Muscle of leg (tissue), 11 donors: Measurements from ENCODE around the gene CBFA2T3. TPM values are rescaled to one million over a fixed set of nuclear protein-coding genes. Genes with fewer than 3 reads are reported as not detected.

Source experiments
- DNase-seq: peaks from one replicate; pipeline ENCODE4 v3.0.0; 2013
- H3K27ac ChIP-seq: one replicate; pipeline ENCODE4 v1.5.1; 2013; ENCODE audit warnings: mild to moderate bottlenecking, low read length, control low read depth
- H3K27me3 ChIP-seq: one replicate; pipeline ENCODE4 v1.6.1; 2013; ENCODE audit warnings: low read length; ENCODE audit not compliant: control insufficient read depth, insufficient read depth
- H3K36me3 ChIP-seq: one replicate; pipeline ENCODE4 v1.6.1; 2013; ENCODE audit warnings: low read length; ENCODE audit not compliant: control insufficient read depth, insufficient read depth
- H3K4me1 ChIP-seq: one replicate; pipeline ENCODE4 v1.6.1; 2013; ENCODE audit warnings: low read length; ENCODE audit not compliant: control insufficient read depth, insufficient read depth
- H3K4me3 ChIP-seq: one replicate; pipeline ENCODE4 v1.5.1; 2013; ENCODE audit warnings: low read length, control low read depth
- H3K9me3 ChIP-seq: replicated peaks from 2 replicates; pipeline ENCODE4 v1.6.1; 2013; ENCODE audit warnings: low read depth, low read length; ENCODE audit not compliant: control insufficient read depth
- WGBS: methylation state at CpG from one replicate; pipeline ENCODE4 v1.1.5; 2013; ENCODE audit warnings: missing lambda C conversion rate; ENCODE audit not compliant: insufficient coverage; 5-methylcytosine and 5-hydroxymethylcytosine counted together
- polyA plus RNA-seq, 8 donors: library from polyadenylated mRNA; unstranded; fragments of 120-200 nt; gene quantifications; one replicate each; pipeline versions ENCODE4 v1.2.1 to v1.2.3, GENCODE V29; 2013; ENCODE audit warnings: inconsistent platforms in 1 of 8, low replicate concordance in 1 of 8; ENCODE audit not compliant: insufficient read length in 8 of 8, insufficient read depth in 1 of 8
- total RNA-seq: library from RNA; stranded (reverse); fragments of 120-200 nt; gene quantifications from one replicate; pipeline ENCODE4 v1.2.4, GENCODE V29; 2013

CBFA2T3 gene
- total and polyA plus RNA-seq, 9 donors = 3.8 to 23.0 (median 17.8) TPM

- Histone ChIP-seq H3K36me3 (peaks cover 32% of the 10 kb centered on the region), H3K4me1 (no peaks in the 10 kb centered on the region), H3K9me3 (no peaks in the 10 kb centered on the region), H3K27ac (no peak overlapping the region), H3K4me3 (no peak overlapping the region), H3K27me3 (no peaks in the 10 kb centered on the region)
- no peak for DNase-seq
- WGBS = 40% methylated on average over 1 of the region's 11 CpGs
These were observed 132.5 kb downstream of the CBFA2T3 start for GRCh38 chr16:88844419-88845036.

- H3K9me3 ChIP-seq = no peaks in the 10 kb centered on the region
- DNase-seq = no peak
- WGBS = 88% methylated on average over 20 of the region's 20 CpGs
- H3K36me3 ChIP-seq = peaks cover 34% of the 10 kb centered on the region
- H3K27ac ChIP-seq = no peak overlapping the region
- H3K27me3 ChIP-seq = no peaks in the 10 kb centered on the region
- no peaks in the 10 kb centered on the region for H3K4me1 ChIP-seq
- no peak overlapping the region for H3K4me3 ChIP-seq
These were observed 133.8 kb downstream of the CBFA2T3 start for GRCh38 chr16:88843256-88843655.

- 89% methylated on average over 23 of the region's 25 CpGs for WGBS
These were observed 134.2 kb downstream of the CBFA2T3 start for GRCh38 chr16:88842806-88843205.

GRCh38 chr16:88842308-88842756 lies 134.7 kb downstream of the CBFA2T3 start:
- Histone ChIP-seq H3K27me3 (no peaks in the 10 kb centered on the region), H3K27ac (no peak overlapping the region), H3K36me3 (peaks cover 38% of the 10 kb centered on the region), H3K4me3 (no peak overlapping the region), H3K4me1 (no peaks in the 10 kb centered on the region), H3K9me3 (no peaks in the 10 kb centered on the region)
- no peak for DNase-seq
- 85% methylated on average over 9 of the region's 15 CpGs for WGBS

More at GRCh38 chr16:88842806-88843205, 134.2 kb downstream of the CBFA2T3 start:
- Histone ChIP-seq H3K36me3 (peaks cover 37% of the 10 kb centered on the region), H3K27ac (no peak overlapping the region), H3K4me1 (no peaks in the 10 kb centered on the region), H3K9me3 (no peaks in the 10 kb centered on the region), H3K27me3 (no peaks in the 10 kb centered on the region), H3K4me3 (no peak overlapping the region)
- no peak for DNase-seq

GRCh38 chr16:88841521-88842307 lies 135.3 kb downstream of the CBFA2T3 start:
- Histone ChIP-seq H3K27me3 (no peaks in the 10 kb centered on the region), H3K4me1 (no peaks in the 10 kb centered on the region), H3K4me3 (no peak overlapping the region), H3K36me3 (peaks cover 38% of the 10 kb centered on the region), H3K9me3 (no peaks in the 10 kb centered on the region), H3K27ac (no peak overlapping the region)
- no peak for DNase-seq
- WGBS = 90% methylated on average over 32 of the region's 40 CpGs

GRCh38 chr16:88840600-88841215 lies 136.3 kb downstream of the CBFA2T3 start:
- Histone ChIP-seq H3K27ac (no peak overlapping the region), H3K4me1 (no peaks in the 10 kb centered on the region), H3K36me3 (peaks cover 33% of the 10 kb centered on the region), H3K27me3 (no peaks in the 10 kb centered on the region), H3K4me3 (no peak overlapping the region), H3K9me3 (no peaks in the 10 kb centered on the region)
- DNase-seq = no peak
- 91% methylated on average over 20 of the region's 30 CpGs for WGBS

GRCh38 chr16:88839745-88840599 lies 137.0 kb downstream of the CBFA2T3 start:
- peaks cover 35% of the 10 kb centered on the region for H3K36me3 ChIP-seq

GRCh38 chr16:88839026-88839529 lies 137.9 kb downstream of the CBFA2T3 start:
- H3K27ac ChIP-seq = no peak overlapping the region
- WGBS = 82% methylated on average over 39 of the region's 39 CpGs
- DNase-seq = no peak
- H3K27me3 ChIP-seq = no peaks in the 10 kb centered on the region
- H3K4me1 ChIP-seq = no peaks in the 10 kb centered on the region
- peaks cover 38% of the 10 kb centered on the region for H3K36me3 ChIP-seq
- H3K9me3 ChIP-seq = no peaks in the 10 kb centered on the region
- H3K4me3 ChIP-seq = no peak overlapping the region

More at GRCh38 chr16:88839745-88840599, 137.0 kb downstream of the CBFA2T3 start:
- H3K4me3 ChIP-seq = no peak overlapping the region
- no peaks in the 10 kb centered on the region for H3K27me3 ChIP-seq
- H3K9me3 ChIP-seq = no peaks in the 10 kb centered on the region
- 84% methylated on average over 22 of the region's 24 CpGs for WGBS
- H3K4me1 ChIP-seq = no peaks in the 10 kb centered on the region
- no peak overlapping the region for H3K27ac ChIP-seq
- DNase-seq = no peak

GRCh38 chr16:88838566-88838965 lies 138.4 kb downstream of the CBFA2T3 start:
- 83% methylated on average over 19 of the region's 19 CpGs for WGBS
- DNase-seq = no peak
- Histone ChIP-seq H3K27ac (no peak overlapping the region), H3K4me3 (no peak overlapping the region), H3K27me3 (no peaks in the 10 kb centered on the region), H3K36me3 (peaks cover 38% of the 10 kb centered on the region), H3K4me1 (no peaks in the 10 kb centered on the region), H3K9me3 (no peaks in the 10 kb centered on the region)
